Endothelial cell of umbilical vein (primary cell): Measurements from ENCODE around the gene CPXM2.

ENCODE experiments used
- JUN ChIP-seq: IDR thresholded peaks from 2 replicates; pipeline ENCODE4 v1.6.1; 2011; ENCODE audit warnings: borderline replicate concordance, low read depth; ENCODE audit not compliant: insufficient read length, insufficient read depth
- TF ChIP-seq, protein P1 (sequence below), 2 donors: IDR thresholded peaks; 1 replicate in 1 of 2; 2 replicates in 1 of 2; pipeline ENCODE4 v1.5.1; 2011; ENCODE audit warnings: low read length in 2 of 2, mild to moderate bottlenecking in 2 of 2, moderate library complexity in 2 of 2, control low read depth in 1 of 2, inconsistent platforms in 1 of 2, low read depth in 1 of 2; ENCODE audit not compliant: insufficient read depth in 1 of 2; ENCODE audit errors: extremely low read depth in 1 of 2

DNA sequence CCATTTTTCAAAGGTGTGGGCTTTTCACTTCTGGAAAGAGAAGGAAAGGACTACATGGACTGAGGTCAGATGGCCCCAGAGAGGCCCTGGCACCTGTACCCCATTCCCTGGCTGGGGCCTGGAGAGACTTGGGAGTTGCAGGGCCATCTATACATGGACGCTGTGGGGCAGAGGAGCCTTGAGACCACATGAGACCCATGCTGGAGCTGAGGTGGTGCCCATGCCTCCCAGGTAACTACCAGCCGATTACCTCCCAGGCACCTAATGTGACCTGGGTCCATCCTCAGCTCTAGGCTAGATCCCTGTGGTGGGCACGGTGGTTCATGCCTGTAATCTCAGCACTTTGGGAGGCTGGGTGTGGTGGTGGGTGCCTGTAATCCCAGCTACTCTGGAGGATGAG, 144.2 kb downstream of the CPXM2 start:
- TF ChIP-seq JUN: no peak
- TF ChIP-seq, protein P1, sequence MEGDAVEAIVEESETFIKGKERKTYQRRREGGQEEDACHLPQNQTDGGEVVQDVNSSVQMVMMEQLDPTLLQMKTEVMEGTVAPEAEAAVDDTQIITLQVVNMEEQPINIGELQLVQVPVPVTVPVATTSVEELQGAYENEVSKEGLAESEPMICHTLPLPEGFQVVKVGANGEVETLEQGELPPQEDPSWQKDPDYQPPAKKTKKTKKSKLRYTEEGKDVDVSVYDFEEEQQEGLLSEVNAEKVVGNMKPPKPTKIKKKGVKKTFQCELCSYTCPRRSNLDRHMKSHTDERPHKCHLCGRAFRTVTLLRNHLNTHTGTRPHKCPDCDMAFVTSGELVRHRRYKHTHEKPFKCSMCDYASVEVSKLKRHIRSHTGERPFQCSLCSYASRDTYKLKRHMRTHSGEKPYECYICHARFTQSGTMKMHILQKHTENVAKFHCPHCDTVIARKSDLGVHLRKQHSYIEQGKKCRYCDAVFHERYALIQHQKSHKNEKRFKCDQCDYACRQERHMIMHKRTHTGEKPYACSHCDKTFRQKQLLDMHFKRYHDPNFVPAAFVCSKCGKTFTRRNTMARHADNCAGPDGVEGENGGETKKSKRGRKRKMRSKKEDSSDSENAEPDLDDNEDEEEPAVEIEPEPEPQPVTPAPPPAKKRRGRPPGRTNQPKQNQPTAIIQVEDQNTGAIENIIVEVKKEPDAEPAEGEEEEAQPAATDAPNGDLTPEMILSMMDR (IDR thresholded peaks at IDR 0.05; ENCODE audit: extremely low read depth in 1 of 2, insufficient read depth in 1 of 2, low read depth in 1 of 2, low read length in 2 of 2): no peak
